GM23248 (cell line): ENCODE measurements around the gene KDM2B. TPM values are rescaled to one million over a fixed set of nuclear protein-coding genes. Genes with fewer than 3 reads are reported as not detected.

Experiments
- DNase-seq: peaks from one replicate; pipeline ENCODE4 v3.0.0-alpha.2; 2015
- H2AFZ ChIP-seq: fragments of 200-600 bp; sonication (generic); 2 replicates; pipeline ENCODE4 v1.6.1; 2016; ENCODE audit warnings: antibody characterized with exemption
- H3F3A ChIP-seq: fragments of 200-600 bp; sonication (generic); 2 replicates; pipeline ENCODE4 v1.6.1; 2016; ENCODE audit warnings: mild to moderate bottlenecking, antibody characterized with exemption, mixed run types; ENCODE audit not compliant: insufficient read depth
- H3K27ac ChIP-seq: fragments of 200-600 bp; sonication (generic); 2 replicates; pipeline ENCODE4 v1.5.1; 2016; ENCODE audit warnings: mild to moderate bottlenecking
- H3K27me3 ChIP-seq: fragments of 200-600 bp; sonication (generic); replicated peaks from 2 replicates; pipeline ENCODE4 v1.6.1; 2016; ENCODE audit warnings: mild to moderate bottlenecking; ENCODE audit not compliant: insufficient read depth
- H3K36me3 ChIP-seq: fragments of 200-600 bp; sonication (generic); 2 replicates; pipeline ENCODE4 v1.6.1; 2016; ENCODE audit warnings: low read depth, mild to moderate bottlenecking
- H3K4me1 ChIP-seq: fragments of 200-600 bp; sonication (generic); 2 replicates; pipeline ENCODE4 v1.6.1; 2016; ENCODE audit warnings: mild to moderate bottlenecking; ENCODE audit not compliant: insufficient read depth
- H3K4me2 ChIP-seq: fragments of 200-600 bp; sonication (generic); one replicate; pipeline ENCODE4 v1.6.1; 2016; ENCODE audit warnings: mild to moderate bottlenecking; ENCODE audit not compliant: unreplicated experiment
- H3K4me3 ChIP-seq: fragments of 200-600 bp; sonication (generic); 2 replicates; pipeline ENCODE4 v1.5.1; 2016; ENCODE audit warnings: mild to moderate bottlenecking
- H3K79me2 ChIP-seq: fragments of 200-600 bp; sonication (generic); 2 replicates; pipeline ENCODE4 v1.6.1; 2016; ENCODE audit warnings: mild to moderate bottlenecking; ENCODE audit not compliant: insufficient read depth
- H3K9ac ChIP-seq: fragments of 200-600 bp; sonication (generic); 2 replicates; pipeline ENCODE4 v1.6.1; 2016; ENCODE audit warnings: mild to moderate bottlenecking
- H3K9me2 ChIP-seq: fragments of 200-600 bp; sonication (generic); 2 replicates; pipeline ENCODE4 v1.6.1; 2016; ENCODE audit warnings: mixed run types, mild to moderate bottlenecking, moderate library complexity; ENCODE audit not compliant: insufficient read depth
- H3K9me3 ChIP-seq: fragments of 200-600 bp; sonication (generic); one replicate; pipeline ENCODE4 v1.6.1; 2017; ENCODE audit warnings: low read depth
- H4K20me1 ChIP-seq: fragments of 200-600 bp; sonication (generic); 2 replicates; pipeline ENCODE4 v1.6.0; 2016; ENCODE audit not compliant: insufficient read depth
- EZH2 ChIP-seq: fragments of 200-600 bp; sonication (generic); IDR thresholded peaks from 2 replicates; pipeline ENCODE4 v1.6.1; 2018; ENCODE audit warnings: antibody characterized with exemption, mild to moderate bottlenecking; ENCODE audit not compliant: insufficient read depth, poor library complexity, severe bottlenecking
- EZH2phosphoT487 ChIP-seq: fragments of 200-600 bp; sonication (generic); IDR thresholded peaks from 2 replicates; pipeline ENCODE4 v1.6.1; 2018; ENCODE audit warnings: antibody characterized with exemption, moderate library complexity, mild to moderate bottlenecking, low read depth; ENCODE audit not compliant: insufficient read depth
- WGBS, 2 experiments: methylation state at CpG; one replicate each; pipeline ENCODE4 v1.1.6; 2015 to 2017; ENCODE audit warnings: low lambda C conversion rate in 2 of 2, low coverage in 1 of 2; ENCODE audit errors: missing lambda C conversion rate in 2 of 2; 5-methylcytosine and 5-hydroxymethylcytosine counted together
- in situ Hi-C: fragments of 300-500 bp; cut with MboI; formaldehyde crosslinking; loops from 2 replicates; pipeline ENCODE4 v1.15.0; 2020
- polyA plus RNA-seq: library from polyadenylated mRNA; unstranded; fragments of >200 nt; fragmentation: Nextera tagmentation; extraction: Ambion mirVana; gene quantifications from 2 replicates; pipeline ENCODE4 v1.2.1, GENCODE V29; 2016
- total RNA-seq: library from RNA; depleted of rRNA; stranded (reverse); fragments of >200 nt; shearing (Covaris generic); gene quantifications from 2 replicates; pipeline ENCODE4 v1.2.3, GENCODE V29; 2014

The KDM2B gene
- total and polyA plus RNA-seq, 2 experiments from 2014 or later = 8.2 to 20.1 TPM

- in situ Hi-C loops = no loop called here
- no peak for TF ChIP-seq EZH2
- TF ChIP-seq EZH2phosphoT487 = no peak
- 93 to 94% methylated on average over 10 of the region's 10 CpGs for WGBS, 2 experiments
Measured at GRCh38 chr12:121516437-121517011, 64.3 kb downstream of the KDM2B start.

DNA sequence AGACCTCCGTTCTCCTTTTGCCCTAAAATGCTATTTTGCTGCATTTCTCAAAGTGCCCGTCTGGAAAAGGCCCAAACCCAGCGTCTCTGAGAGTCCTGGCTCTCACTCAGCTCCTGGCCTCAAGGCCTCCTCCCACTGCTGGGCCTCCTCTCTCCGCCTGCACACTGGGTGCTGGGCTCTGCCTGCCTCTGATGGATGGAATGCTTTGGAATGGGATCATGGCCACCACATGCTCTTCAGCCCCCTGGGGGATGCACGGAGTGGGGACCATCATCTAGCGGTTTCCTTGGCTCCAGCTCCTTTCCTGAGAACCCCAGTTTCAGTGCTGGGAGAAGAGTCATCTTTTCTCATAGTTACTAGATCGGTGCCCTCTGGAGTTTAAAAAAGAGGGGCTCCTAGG, 65.2 kb downstream of the KDM2B start:
- no peaks in the 10 kb centered on the region for H4K20me1 ChIP-seq

More at GRCh38 chr12:121516437-121517011, 64.3 kb downstream of the KDM2B start:
- Histone ChIP-seq H3F3A (no peaks in the 10 kb centered on the region), H3K4me2 (no peak overlapping the region), H2AFZ (no peak overlapping the region), H3K4me1 (no peaks in the 10 kb centered on the region), H3K9me3 (no peaks in the 10 kb centered on the region), H3K27ac (no peak overlapping the region), H3K27me3 (no peaks in the 10 kb centered on the region), H3K79me2 (no peaks in the 10 kb centered on the region), H3K9me2 (no peaks in the 10 kb centered on the region), H3K9ac (no peak overlapping the region), H4K20me1 (no peaks in the 10 kb centered on the region), H3K36me3 (no peaks in the 10 kb centered on the region), H3K4me3 (no peak overlapping the region)
- no peak for DNase-seq

DNA sequence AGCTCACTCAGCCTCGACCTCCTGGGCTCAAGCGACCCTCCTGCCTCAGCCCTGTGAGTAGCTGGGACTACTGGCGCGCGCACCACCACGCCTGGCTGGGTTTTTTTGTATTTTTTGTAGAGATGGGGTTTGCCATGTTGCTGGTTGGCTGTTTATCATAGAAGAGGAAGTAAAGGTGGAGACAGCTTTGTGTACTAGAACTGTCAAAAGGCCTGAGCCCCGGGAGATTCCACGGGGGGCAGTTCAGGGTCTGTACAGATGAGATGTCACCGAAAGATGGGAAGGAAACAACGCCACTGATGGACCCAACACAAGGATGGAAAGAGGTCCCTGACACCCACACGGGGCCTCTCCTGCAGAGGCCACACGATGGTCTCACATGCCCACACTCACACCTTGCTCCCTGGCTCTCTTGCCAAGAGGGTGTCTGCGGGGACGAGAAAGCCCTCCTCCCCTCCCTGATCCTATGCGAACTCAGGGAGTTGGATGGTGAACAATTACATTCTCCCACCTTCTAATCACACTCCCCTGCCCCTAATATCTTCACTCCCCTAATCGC, 66.6 kb downstream of the KDM2B start:
- Histone ChIP-seq H3K36me3 (no peaks in the 10 kb centered on the region), H3K9me2 (no peaks in the 10 kb centered on the region), H3F3A (no peaks in the 10 kb centered on the region), H3K4me1 (no peaks in the 10 kb centered on the region), H3K27ac (no peak overlapping the region), H3K27me3 (no peaks in the 10 kb centered on the region), H4K20me1 (no peaks in the 10 kb centered on the region), H3K9me3 (no peaks in the 10 kb centered on the region), H3K4me3 (no peak overlapping the region), H3K9ac (no peak overlapping the region), H3K79me2 (no peaks in the 10 kb centered on the region), H2AFZ (no peak overlapping the region), H3K4me2 (no peak overlapping the region)
- in situ Hi-C loops = no loop called here
- no peak for DNase-seq
- 87 to 89% methylated on average over 15 to 16 of the region's 16 CpGs for WGBS, 2 experiments
- TF ChIP-seq EZH2 = no peak
- TF ChIP-seq EZH2phosphoT487 = no peak

More for the DNA sequence above, 65.2 kb downstream of the KDM2B start:
- no peaks in the 10 kb centered on the region for H3K9me3 ChIP-seq
- no peaks in the 10 kb centered on the region for H3K79me2 ChIP-seq
- H3K4me1 ChIP-seq = no peaks in the 10 kb centered on the region
- TF ChIP-seq EZH2phosphoT487 (no peak), EZH2 (no peak)
- H3K9ac ChIP-seq = no peak overlapping the region
- WGBS, 2 experiments = 62 to 63% methylated on average over 7 of the region's 7 CpGs
- no peaks in the 10 kb centered on the region for H3K27me3 ChIP-seq
- H3K36me3 ChIP-seq = no peaks in the 10 kb centered on the region
- H3K9me2 ChIP-seq = no peaks in the 10 kb centered on the region
- no peak for DNase-seq
- no peak overlapping the region for H2AFZ ChIP-seq
- H3F3A ChIP-seq = no peaks in the 10 kb centered on the region
- no peak overlapping the region for H3K4me3 ChIP-seq
- H3K27ac ChIP-seq = no peak overlapping the region
- in situ Hi-C loops = no loop called here
- no peak overlapping the region for H3K4me2 ChIP-seq

DNA sequence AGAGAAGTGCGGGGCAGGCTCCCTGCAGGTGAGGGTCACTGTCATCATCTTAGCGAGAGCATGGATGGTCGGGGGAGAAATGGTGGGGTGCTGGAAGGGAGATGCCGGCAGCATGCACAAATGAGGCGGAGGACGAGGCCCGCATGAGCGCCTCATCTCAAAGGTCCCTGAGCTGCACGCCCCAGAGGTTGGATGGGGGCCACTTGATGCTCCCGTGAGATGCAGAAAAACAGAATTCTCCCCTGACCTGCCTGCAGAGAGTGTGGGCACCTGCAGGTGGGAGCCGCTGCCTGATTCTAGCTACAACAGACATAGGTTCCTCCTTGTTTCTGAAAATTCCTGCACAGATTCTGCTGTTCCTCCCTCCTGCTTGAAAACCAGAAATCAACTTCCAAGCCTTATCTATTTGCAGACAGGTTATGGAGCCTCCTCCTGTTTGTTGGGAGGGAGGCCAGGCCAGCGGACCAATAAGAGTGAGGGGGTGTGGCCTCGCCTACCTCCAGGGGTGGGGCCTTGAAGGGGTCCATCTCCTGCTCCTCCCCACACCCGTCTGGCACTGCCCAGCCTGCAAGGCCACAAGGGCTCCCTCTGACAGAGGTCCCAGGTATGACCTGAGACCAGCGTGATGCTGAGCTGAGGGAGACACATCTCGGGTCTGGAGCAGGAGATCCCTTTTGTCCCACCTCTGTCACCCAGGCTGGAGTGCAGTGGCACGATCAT, 67.2 kb downstream of the KDM2B start:
- Histone ChIP-seq H3F3A (no peaks in the 10 kb centered on the region), H3K9me3 (no peaks in the 10 kb centered on the region), H3K4me1 (no peaks in the 10 kb centered on the region), H3K4me2 (no peak overlapping the region), H2AFZ (no peak overlapping the region), H3K9me2 (no peaks in the 10 kb centered on the region), H3K9ac (no peak overlapping the region), H3K4me3 (no peak overlapping the region), H4K20me1 (no peaks in the 10 kb centered on the region), H3K27me3 (no peaks in the 10 kb centered on the region), H3K79me2 (no peaks in the 10 kb centered on the region), H3K27ac (no peak overlapping the region), H3K36me3 (no peaks in the 10 kb centered on the region)
- 86 to 88% methylated on average over 14 to 16 of the region's 17 CpGs for WGBS, 2 experiments
- TF ChIP-seq EZH2 = no peak
- TF ChIP-seq EZH2phosphoT487 = no peak
- DNase-seq = no peak
- in situ Hi-C loops = no loop called here
